Colonic mucosa (tissue), 4 donors: ENCODE measurements around the gene SLC25A13. TPM values are rescaled to one million over a fixed set of nuclear protein-coding genes. Genes with fewer than 3 reads are reported as not detected.

ENCODE experiments used
- DNase-seq: peaks from one replicate; pipeline ENCODE4 v3.0.0-alpha.2; 2020
- H3K27ac ChIP-seq: fragments of 200-600 bp; one replicate; pipeline ENCODE4 v1.8.0; 2021
- H3K27me3 ChIP-seq: fragments of 200-600 bp; one replicate; pipeline ENCODE4 v1.8.0; 2021
- H3K36me3 ChIP-seq: fragments of 200-600 bp; one replicate; pipeline ENCODE4 v1.8.0; 2021
- H3K4me1 ChIP-seq: fragments of 200-600 bp; one replicate; pipeline ENCODE4 v1.8.0; 2021; ENCODE audit warnings: mild to moderate bottlenecking
- H3K4me3 ChIP-seq: fragments of 200-600 bp; one replicate; pipeline ENCODE4 v1.8.0; 2021
- H3K9ac ChIP-seq, 2 donors: one replicate each; pipeline ENCODE4 v1.7.0; 2013; ENCODE audit warnings: control low read depth in 2 of 2, low read depth in 2 of 2, low read length in 2 of 2
- H3K9me3 ChIP-seq: fragments of 200-600 bp; one replicate; pipeline ENCODE4 v1.8.0; 2021
- intact Hi-C: fragments of 100-400 bp; cut with DNase I; formaldehyde crosslinking; loops from one replicate; pipeline ENCODE4 v1.14.1; 2022
- total RNA-seq, 2 donors: library from RNA; stranded (reverse); fragmentation: NEBNext Ultra II Directional in 1 of 2; extraction: Animal tissue kit (Norgen Biotek cat#: 25700) in 1 of 2; gene quantifications; one replicate each; pipeline ENCODE4 v1.2.1, GENCODE V29; 2021
- TF ChIP-seq, protein P1 (sequence below): fragments of 200-600 bp; IDR thresholded peaks from one replicate; pipeline ENCODE4 v1.8.0; 2022; ENCODE audit warnings: antibody characterized with exemption, mild to moderate bottlenecking
- donor health status: healthy.
- donor health status: DM: no; HTN: no; CAD: no.
- donor health status: DM: no; HTN: no; CAD: no.

The SLC25A13 gene
- total RNA-seq, 2 donors from 2014 or later: 36.4 to 45.2 TPM

DNA sequence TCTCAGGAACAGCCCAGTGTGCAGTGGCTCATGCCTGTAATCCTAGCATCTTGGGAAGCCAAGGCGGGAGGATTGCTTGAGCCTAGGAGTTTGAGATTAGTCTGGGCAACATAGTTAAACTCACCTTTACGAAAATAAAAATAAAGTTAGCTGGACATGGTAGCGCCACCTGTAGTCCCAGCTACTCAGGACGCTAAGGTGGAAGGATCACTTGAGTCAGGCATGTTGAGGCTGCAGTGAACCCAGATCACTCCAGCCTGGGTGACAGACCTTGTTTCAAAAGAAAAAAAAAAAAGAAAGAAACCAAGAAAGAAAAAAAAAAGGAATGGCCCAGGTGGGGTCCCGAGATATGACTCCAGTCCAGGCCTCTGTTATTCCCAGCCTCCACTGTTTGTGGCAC, 96.6 kb downstream of the SLC25A13 start:
- no peaks in the 10 kb centered on the region for H3K9me3 ChIP-seq
- no peaks in the 10 kb centered on the region for H3K27me3 ChIP-seq
- no peak overlapping the region for H3K9ac ChIP-seq
- H3K4me3 ChIP-seq: no peak overlapping the region
- H3K27ac ChIP-seq: no peak overlapping the region
- intact Hi-C loops: no loop called here
- TF ChIP-seq, protein P1, sequence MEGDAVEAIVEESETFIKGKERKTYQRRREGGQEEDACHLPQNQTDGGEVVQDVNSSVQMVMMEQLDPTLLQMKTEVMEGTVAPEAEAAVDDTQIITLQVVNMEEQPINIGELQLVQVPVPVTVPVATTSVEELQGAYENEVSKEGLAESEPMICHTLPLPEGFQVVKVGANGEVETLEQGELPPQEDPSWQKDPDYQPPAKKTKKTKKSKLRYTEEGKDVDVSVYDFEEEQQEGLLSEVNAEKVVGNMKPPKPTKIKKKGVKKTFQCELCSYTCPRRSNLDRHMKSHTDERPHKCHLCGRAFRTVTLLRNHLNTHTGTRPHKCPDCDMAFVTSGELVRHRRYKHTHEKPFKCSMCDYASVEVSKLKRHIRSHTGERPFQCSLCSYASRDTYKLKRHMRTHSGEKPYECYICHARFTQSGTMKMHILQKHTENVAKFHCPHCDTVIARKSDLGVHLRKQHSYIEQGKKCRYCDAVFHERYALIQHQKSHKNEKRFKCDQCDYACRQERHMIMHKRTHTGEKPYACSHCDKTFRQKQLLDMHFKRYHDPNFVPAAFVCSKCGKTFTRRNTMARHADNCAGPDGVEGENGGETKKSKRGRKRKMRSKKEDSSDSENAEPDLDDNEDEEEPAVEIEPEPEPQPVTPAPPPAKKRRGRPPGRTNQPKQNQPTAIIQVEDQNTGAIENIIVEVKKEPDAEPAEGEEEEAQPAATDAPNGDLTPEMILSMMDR: no peak
- no peaks in the 10 kb centered on the region for H3K36me3 ChIP-seq
- no peak for DNase-seq
- no peaks in the 10 kb centered on the region for H3K4me1 ChIP-seq

DNA sequence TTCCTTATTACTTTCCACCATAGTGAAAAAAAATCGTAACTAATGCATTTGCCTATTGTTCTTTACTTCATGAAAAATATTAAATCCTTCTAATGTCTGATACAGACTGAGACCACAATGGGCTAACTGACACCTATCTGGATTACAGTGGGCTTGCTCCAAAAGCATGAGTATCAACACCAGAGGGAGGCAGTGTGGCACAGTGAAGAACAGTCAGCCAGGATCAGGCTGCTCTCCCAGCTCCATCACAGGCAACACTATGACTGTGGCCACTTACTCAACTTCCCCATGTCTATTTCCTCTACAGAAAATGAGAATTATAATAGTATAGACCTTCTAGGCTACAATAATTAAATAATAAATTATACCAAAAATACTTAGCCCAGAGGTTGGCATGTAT, 97.2 kb downstream of the SLC25A13 start:
- intact Hi-C loops: no loop called here
- H3K9me3 ChIP-seq: no peaks in the 10 kb centered on the region
- TF ChIP-seq, protein P1: no peak

DNA sequence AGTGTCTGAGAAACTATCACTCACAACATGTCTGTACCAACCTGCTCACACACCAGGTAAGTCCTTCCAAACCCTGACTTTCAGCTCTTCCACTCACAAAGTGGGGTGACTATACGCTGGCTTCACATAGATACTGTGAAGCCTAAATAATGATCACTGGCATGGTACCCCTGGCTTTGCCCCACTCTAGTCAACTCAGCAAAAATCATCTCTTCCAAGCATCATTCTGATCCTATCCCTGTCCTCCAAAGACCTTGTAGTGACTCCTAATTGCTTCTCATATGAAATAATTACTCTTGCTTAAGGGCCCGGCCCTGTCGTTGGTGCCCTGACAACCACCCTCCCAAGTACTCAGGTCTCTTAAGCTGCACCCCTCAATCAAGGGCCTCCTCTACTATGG, 97.8 kb downstream of the SLC25A13 start:
- intact Hi-C loops: no loop called here
- Histone ChIP-seq H3K9me3 (no peaks in the 10 kb centered on the region), H3K36me3 (no peaks in the 10 kb centered on the region), H3K27ac (no peak overlapping the region), H3K4me1 (no peaks in the 10 kb centered on the region), H3K27me3 (no peaks in the 10 kb centered on the region), H3K4me3 (no peak overlapping the region), H3K9ac (no peak overlapping the region)
- DNase-seq: no peak
- TF ChIP-seq, protein P1: no peak

More for the DNA sequence above, 97.2 kb downstream of the SLC25A13 start:
- no peaks in the 10 kb centered on the region for H3K4me1 ChIP-seq
- no peaks in the 10 kb centered on the region for H3K36me3 ChIP-seq
- no peak overlapping the region for H3K4me3 ChIP-seq
- H3K9ac ChIP-seq: no peak overlapping the region
- H3K27me3 ChIP-seq: no peaks in the 10 kb centered on the region
- DNase-seq: no peak
- H3K27ac ChIP-seq: no peak overlapping the region

DNA sequence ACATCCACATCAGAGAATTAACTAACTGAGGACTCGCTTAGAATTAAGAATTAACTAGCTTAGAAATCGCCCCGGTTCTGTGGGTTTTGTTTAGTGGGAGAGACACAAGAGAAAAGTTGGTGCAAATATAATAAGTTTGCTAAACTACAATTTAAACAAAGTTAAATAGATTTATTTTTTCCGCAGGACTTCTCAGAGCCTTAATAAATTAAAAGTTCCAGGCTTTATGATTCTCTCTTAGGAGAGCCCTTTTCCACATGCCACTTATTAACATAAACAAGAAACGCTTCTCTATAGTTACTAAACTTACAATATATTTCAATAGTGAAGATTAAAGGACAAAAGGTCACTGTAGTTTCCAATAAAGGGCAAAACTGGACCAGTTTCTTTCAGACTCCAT, 100.0 kb downstream of the SLC25A13 start:
- Histone ChIP-seq H3K9me3 (no peaks in the 10 kb centered on the region), H3K9ac (no peak overlapping the region), H3K4me3 (no peak overlapping the region), H3K27me3 (no peaks in the 10 kb centered on the region), H3K36me3 (no peaks in the 10 kb centered on the region), H3K4me1 (no peaks in the 10 kb centered on the region), H3K27ac (no peak overlapping the region)
- TF ChIP-seq, protein P1: no peak
- DNase-seq: no peak
- intact Hi-C loops: no loop called here

DNA sequence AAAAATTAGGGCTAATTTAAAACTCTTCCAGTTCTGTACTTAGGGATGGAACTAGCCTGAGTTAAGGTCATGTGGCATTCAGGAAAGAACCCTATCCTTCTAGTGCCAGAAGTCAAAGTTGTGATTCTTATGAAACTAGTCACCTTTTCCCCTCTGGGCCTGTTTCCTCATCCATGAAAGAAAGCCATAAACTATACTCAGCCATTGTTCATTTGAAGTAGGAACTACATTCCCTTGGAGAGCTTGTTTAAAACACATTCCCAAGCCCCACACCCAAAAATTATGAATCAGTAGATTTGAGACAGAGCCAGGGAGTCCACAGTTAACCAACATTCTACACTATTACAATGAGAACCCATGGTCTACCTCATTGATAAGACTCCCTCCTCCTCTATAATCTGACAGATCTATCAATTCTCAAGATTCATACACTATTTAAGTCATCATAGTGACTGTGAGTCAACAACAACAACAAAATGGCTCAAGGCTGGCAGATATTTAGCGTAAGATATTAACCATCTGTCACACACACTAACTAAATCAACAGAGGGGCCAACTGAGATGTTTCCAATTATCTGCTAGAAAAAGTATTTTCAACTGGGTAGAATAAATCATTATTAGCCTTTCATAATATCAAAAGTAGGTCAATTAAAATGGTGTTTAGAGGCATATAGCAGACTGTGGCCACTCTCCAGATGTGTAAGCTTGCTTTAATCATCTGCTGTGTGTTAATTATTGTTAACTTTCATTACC, 102.3 kb downstream of the SLC25A13 start:
- Histone ChIP-seq H3K27me3 (no peaks in the 10 kb centered on the region), H3K4me3 (no peak overlapping the region), H3K9ac (no peak overlapping the region), H3K27ac (no peak overlapping the region), H3K9me3 (no peaks in the 10 kb centered on the region), H3K4me1 (no peaks in the 10 kb centered on the region), H3K36me3 (no peaks in the 10 kb centered on the region)
- no peak for DNase-seq
- TF ChIP-seq, protein P1: no peak
- intact Hi-C loops: no loop called here
